ENCODE results near the gene F2RL1. TPM values are rescaled to one million over a fixed set of nuclear protein-coding genes. Genes with fewer than 3 reads are reported as not detected.
"Not testable (repeated sequence)": the region's sequence is repeated elsewhere in the genome, so short reads cannot be mapped to it uniquely, and the experiment has no call there.

F2RL1 gene
- total and polyA plus RNA-seq, 2 experiments from 2014 or later: 0.06 TPM; not detected in 1

GRCh38 chr5:76816110-76816831 is 2.6 kb upstream of the F2RL1 start:
- H3K4me3 ChIP-seq: no peak overlapping the region
- H3K4me1 ChIP-seq (ENCODE audit: low read depth): no peaks in the 10 kb centered on the region
- no peak overlapping the region for H3K27ac ChIP-seq
- no peaks in the 10 kb centered on the region for H3K36me3 ChIP-seq
- no peak for DNase-seq (ENCODE audit: low read depth in 1 of 2, low spot score in 1 of 2)
- peaks cover 57% of the 10 kb centered on the region for H3K27me3 ChIP-seq
- no peaks in the 10 kb centered on the region for H3K9me3 ChIP-seq (ENCODE audit: low read depth)
- TF ChIP-seq CTCF (IDR thresholded peaks at IDR 0.05; ENCODE audit: low read depth, low read length): no peak

- Histone ChIP-seq H3K9me3 (ENCODE audit: low read depth) (no peaks in the 10 kb centered on the region), H3K36me3 (no peaks in the 10 kb centered on the region), H3K27me3 (peaks cover 71% of the 10 kb centered on the region), H3K27ac (no peak overlapping the region), H3K4me1 (ENCODE audit: low read depth) (no peaks in the 10 kb centered on the region), H3K4me3 (no peak overlapping the region)
- no peak for DNase-seq (ENCODE audit: low read depth in 1 of 2, low spot score in 1 of 2)
- TF ChIP-seq CTCF (IDR thresholded peaks at IDR 0.05; ENCODE audit: low read depth, low read length): no peak
These were observed 1.2 kb downstream of the F2RL1 start for GRCh38 chr5:76819851-76820525.

- Histone ChIP-seq H3K27ac (no peak overlapping the region), H3K4me1 (ENCODE audit: low read depth) (no peaks in the 10 kb centered on the region), H3K36me3 (no peaks in the 10 kb centered on the region), H3K9me3 (ENCODE audit: low read depth) (no peaks in the 10 kb centered on the region), H3K4me3 (no peak overlapping the region), H3K27me3 (peaks cover 71% of the 10 kb centered on the region)
- no peak for DNase-seq (ENCODE audit: low read depth in 1 of 2, low spot score in 1 of 2)
- TF ChIP-seq CTCF (IDR thresholded peaks at IDR 0.05; ENCODE audit: low read depth, low read length): no peak
These were observed 1.7 kb downstream of the F2RL1 start for GRCh38 chr5:76820526-76820890.

- Histone ChIP-seq H3K27me3 (peaks cover 64% of the 10 kb centered on the region), H3K36me3 (no peaks in the 10 kb centered on the region), H3K27ac (no peak overlapping the region), H3K4me3 (no peak overlapping the region), H3K9me3 (ENCODE audit: low read depth) (no peaks in the 10 kb centered on the region), H3K4me1 (ENCODE audit: low read depth) (no peaks in the 10 kb centered on the region)
- DNase-seq (ENCODE audit: low read depth in 1 of 2, low spot score in 1 of 2): no peak
- TF ChIP-seq CTCF (IDR thresholded peaks at IDR 0.05; ENCODE audit: low read depth, low read length): no peak
These were observed 2.3 kb downstream of the F2RL1 start for GRCh38 chr5:76821136-76821535.

GRCh38 chr5:76822105-76822731 is 3.4 kb downstream of the F2RL1 start:
- DNase-seq (ENCODE audit: low read depth in 1 of 2, low spot score in 1 of 2); H3K4me3 ChIP-seq: not testable (repeated sequence)

GRCh38 chr5:76826416-76826815 is 7.6 kb downstream of the F2RL1 start:
- not testable (repeated sequence) for H3K4me3 ChIP-seq; H3K36me3 ChIP-seq; H3K27ac ChIP-seq; H3K9me3 ChIP-seq (ENCODE audit: low read depth); DNase-seq (ENCODE audit: low read depth in 1 of 2, low spot score in 1 of 2); H3K4me1 ChIP-seq (ENCODE audit: low read depth)
- H3K27me3 ChIP-seq: peaks cover 12% of the 10 kb centered on the region

More at GRCh38 chr5:76822105-76822731, 3.4 kb downstream of the F2RL1 start:
- H3K27ac ChIP-seq; H3K4me1 ChIP-seq (ENCODE audit: low read depth); H3K9me3 ChIP-seq (ENCODE audit: low read depth); H3K36me3 ChIP-seq: not testable (repeated sequence)
- H3K27me3 ChIP-seq: peaks cover 54% of the 10 kb centered on the region

All from cardiac muscle cell (in vitro differentiated cells and primary cell).